ENCODE results near the gene CASZ1. TPM values are rescaled to one million over a fixed set of nuclear protein-coding genes. Genes with fewer than 3 reads are reported as not detected.

Gene CASZ1
- total and polyA plus RNA-seq, 2 experiments from 2014 or later = 6.2 to 6.7 TPM

DNA sequence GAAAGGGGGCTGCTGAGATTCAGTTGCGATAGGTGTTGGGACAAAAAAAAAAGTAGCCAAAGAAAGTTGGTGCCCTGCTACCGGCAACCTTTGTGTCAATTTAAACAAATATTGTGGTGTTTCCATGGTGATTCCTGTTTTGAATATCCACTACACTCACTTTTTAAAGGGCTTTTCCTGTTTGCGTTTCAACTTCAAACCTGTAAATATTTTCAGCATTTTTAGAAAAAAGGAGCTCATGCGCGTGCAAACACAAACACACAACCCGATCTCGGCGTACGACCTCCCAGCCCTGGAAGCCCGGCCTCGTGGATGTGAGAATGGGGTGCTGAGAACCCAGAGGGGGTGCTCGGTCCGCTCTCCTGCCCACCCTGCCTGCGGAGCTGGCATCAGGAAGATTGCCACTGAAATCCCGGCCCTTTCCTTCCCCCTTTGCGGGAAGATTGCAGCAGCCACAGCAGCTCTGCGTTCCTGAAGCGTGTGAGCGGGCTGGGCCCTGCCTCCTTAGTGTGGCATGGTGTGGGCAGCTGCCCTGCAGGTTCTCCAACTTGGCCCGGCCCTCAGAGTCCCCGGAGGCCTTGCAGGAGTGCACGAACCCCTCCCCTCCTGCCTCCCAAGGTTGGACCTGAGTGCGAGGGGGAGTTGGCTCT, 34.8 kb downstream of the CASZ1 start (continued):
- TF ChIP-seq, protein P1, sequence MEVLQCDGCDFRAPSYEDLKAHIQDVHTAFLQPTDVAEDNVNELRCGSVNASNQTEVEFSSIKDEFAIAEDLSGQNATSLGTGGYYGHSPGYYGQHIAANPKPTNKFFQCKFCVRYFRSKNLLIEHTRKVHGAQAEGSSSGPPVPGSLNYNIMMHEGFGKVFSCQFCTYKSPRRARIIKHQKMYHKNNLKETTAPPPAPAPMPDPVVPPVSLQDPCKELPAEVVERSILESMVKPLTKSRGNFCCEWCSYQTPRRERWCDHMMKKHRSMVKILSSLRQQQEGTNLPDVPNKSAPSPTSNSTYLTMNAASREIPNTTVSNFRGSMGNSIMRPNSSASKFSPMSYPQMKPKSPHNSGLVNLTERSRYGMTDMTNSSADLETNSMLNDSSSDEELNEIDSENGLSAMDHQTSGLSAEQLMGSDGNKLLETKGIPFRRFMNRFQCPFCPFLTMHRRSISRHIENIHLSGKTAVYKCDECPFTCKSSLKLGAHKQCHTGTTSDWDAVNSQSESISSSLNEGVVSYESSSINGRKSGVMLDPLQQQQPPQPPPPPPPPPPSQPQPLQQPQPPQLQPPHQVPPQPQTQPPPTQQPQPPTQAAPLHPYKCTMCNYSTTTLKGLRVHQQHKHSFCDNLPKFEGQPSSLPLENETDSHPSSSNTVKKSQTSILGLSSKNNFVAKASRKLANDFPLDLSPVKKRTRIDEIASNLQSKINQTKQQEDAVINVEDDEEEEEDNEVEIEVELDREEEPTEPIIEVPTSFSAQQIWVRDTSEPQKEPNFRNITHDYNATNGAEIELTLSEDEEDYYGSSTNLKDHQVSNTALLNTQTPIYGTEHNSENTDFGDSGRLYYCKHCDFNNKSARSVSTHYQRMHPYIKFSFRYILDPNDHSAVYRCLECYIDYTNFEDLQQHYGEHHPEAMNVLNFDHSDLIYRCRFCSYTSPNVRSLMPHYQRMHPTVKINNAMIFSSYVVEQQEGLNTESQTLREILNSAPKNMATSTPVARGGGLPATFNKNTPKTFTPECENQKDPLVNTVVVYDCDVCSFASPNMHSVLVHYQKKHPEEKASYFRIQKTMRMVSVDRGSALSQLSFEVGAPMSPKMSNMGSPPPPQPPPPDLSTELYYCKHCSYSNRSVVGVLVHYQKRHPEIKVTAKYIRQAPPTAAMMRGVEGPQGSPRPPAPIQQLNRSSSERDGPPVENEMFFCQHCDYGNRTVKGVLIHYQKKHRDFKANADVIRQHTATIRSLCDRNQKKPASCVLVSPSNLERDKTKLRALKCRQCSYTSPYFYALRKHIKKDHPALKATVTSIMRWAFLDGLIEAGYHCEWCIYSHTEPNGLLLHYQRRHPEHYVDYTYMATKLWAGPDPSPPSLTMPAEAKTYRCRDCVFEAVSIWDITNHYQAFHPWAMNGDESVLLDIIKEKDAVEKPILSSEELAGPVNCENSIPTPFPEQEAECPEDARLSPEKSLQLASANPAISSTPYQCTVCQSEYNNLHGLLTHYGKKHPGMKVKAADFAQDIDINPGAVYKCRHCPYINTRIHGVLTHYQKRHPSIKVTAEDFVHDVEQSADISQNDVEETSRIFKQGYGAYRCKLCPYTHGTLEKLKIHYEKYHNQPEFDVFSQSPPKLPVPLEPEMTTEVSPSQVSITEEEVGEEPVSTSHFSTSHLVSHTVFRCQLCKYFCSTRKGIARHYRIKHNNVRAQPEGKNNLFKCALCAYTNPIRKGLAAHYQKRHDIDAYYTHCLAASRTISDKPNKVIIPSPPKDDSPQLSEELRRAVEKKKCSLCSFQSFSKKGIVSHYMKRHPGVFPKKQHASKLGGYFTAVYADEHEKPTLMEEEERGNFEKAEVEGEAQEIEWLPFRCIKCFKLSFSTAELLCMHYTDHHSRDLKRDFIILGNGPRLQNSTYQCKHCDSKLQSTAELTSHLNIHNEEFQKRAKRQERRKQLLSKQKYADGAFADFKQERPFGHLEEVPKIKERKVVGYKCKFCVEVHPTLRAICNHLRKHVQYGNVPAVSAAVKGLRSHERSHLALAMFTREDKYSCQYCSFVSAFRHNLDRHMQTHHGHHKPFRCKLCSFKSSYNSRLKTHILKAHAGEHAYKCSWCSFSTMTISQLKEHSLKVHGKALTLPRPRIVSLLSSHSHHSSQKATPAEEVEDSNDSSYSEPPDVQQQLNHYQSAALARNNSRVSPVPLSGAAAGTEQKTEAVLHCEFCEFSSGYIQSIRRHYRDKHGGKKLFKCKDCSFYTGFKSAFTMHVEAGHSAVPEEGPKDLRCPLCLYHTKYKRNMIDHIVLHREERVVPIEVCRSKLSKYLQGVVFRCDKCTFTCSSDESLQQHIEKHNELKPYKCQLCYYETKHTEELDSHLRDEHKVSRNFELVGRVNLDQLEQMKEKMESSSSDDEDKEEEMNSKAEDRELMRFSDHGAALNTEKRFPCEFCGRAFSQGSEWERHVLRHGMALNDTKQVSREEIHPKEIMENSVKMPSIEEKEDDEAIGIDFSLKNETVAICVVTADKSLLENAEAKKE (CRISPR knock-in tag; IDR thresholded peaks at IDR 0.05) = no peak
- TF ChIP-seq NANOG (IDR thresholded peaks at IDR 0.05; ENCODE audit: borderline replicate concordance) (no peak), ZNF114 (CRISPR knock-in tag; IDR thresholded peaks at IDR 0.05) (no peak), ZNF331 (CRISPR knock-in tag; IDR thresholded peaks at IDR 0.05; ENCODE audit: low read depth) (no peak), POLR2AphosphoS5 (IDR thresholded peaks at IDR 0.05; ENCODE audit: low read depth) (no peak), EZH2 (IDR thresholded peaks at IDR 0.05; ENCODE audit: low read depth, unreplicated experiment) (no peak), JUNB (IDR thresholded peaks at IDR 0.05; ENCODE audit: unreplicated experiment) (no peak)
- TF ChIP-seq, protein P2, sequence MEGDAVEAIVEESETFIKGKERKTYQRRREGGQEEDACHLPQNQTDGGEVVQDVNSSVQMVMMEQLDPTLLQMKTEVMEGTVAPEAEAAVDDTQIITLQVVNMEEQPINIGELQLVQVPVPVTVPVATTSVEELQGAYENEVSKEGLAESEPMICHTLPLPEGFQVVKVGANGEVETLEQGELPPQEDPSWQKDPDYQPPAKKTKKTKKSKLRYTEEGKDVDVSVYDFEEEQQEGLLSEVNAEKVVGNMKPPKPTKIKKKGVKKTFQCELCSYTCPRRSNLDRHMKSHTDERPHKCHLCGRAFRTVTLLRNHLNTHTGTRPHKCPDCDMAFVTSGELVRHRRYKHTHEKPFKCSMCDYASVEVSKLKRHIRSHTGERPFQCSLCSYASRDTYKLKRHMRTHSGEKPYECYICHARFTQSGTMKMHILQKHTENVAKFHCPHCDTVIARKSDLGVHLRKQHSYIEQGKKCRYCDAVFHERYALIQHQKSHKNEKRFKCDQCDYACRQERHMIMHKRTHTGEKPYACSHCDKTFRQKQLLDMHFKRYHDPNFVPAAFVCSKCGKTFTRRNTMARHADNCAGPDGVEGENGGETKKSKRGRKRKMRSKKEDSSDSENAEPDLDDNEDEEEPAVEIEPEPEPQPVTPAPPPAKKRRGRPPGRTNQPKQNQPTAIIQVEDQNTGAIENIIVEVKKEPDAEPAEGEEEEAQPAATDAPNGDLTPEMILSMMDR (conservative IDR thresholded peaks at IDR 0.05; ENCODE audit: low read depth in 2 of 2) = no peak
